NCI-H524 (cell line): ENCODE results near the gene KCNH1.
"Not testable (repeated sequence)": the region's sequence is repeated elsewhere in the genome, so short reads cannot be mapped to it uniquely, and the experiment has no call there.

Experiments
- DNase-seq, 2 experiments: peaks; one replicate each; lab custom pipeline; 2025; lab: John Stamatoyannopoulos, UW

The KCNH1 gene

DNA sequence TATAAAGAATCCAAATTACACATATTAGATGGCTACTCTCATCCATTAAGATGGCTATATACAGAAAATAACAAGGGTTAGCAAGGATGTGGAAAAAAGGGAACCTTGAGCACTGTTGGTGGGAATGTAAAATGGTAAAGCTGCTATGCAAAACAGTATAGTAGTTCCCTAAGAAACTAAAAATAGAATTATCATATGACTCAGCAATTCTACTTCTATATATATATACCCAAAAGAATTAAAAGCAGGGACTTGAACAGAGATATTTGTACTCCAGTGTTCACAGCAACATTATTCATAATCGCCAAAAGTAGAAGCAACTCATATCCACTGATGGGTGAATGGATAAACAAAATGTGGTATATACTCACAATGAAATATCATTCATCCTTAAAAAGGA, 126.1 kb downstream of the KCNH1 start:
- no peak for DNase-seq

DNA sequence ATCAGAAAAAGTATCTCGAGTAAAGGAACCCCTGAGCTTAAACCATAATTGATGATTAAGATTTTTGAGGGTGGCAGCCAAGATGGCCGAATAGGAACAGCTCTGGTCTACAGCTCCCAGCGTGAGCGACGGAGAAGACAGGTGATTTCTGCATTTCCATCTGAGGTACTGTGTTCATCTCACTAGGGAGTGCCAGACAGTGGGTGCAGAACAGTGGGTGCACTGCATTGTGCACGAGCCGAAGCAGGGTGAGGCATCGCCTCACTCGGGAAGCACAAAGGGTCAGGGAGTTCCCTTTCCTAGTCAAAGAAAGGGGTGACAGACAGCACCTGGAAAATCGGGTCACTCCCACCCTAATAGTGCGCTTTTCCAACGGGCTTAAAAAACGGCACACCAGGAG, 138.0 kb downstream of the KCNH1 start:
- not testable (repeated sequence) for DNase-seq

DNA sequence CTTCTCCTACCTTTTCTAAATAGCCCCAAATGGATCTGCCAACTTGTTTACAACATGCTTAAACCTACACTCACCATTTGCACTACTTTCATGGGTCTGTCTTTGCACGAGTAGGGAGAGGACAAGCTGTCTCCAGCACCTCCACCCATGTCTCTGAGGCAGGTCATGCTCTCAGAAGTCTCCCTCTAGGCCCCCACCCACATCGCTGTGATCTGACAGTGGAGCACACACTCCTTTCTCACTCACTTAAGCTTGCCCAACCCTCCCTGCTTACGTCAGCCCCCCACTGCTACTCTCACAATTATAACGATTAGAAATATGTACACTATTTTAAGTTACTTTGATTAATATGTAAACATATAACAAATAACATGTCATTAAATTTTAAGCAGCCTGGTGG, 141.1 kb downstream of the KCNH1 start:
- DNase-seq, result no peak

DNA sequence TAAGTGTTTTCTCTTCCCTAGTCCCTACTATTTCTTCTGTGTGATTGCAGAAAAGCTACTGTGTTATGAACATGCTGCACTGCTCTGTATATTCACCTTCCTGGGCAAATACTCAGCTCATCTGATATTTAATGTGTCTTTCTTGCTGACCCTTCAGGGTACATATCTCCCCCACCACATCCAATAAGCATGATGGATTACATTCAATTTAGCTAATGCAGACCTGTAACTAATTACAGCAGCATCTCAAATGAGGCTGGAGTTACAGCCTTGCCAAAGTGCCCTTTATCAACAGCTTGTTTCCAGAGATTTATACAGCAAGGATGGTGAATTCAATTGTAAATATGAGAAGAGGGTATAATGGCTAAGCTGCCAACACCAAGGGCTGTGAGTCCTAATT, 144.0 kb downstream of the KCNH1 start:
- no peak for DNase-seq

DNA sequence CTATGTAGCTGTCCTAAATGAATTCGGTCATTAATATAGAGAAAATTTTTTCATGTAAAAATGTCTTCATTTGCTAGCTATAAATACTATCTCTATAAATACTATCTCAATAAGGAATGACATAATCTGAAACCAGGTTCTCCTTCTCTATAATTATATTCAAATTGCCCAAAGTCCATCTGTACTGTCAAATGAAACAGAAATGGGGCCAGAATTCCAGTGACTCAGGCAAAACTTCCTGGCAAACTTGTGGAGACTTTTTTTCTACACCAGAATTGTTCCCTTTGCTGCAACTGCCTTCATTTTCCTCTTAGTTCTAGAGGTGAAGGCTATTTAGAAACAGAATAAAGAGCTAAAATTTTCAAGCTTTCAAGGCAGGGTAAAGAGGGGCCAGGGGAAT, 152.5 kb downstream of the KCNH1 start:
- DNase-seq, result no peak

DNA sequence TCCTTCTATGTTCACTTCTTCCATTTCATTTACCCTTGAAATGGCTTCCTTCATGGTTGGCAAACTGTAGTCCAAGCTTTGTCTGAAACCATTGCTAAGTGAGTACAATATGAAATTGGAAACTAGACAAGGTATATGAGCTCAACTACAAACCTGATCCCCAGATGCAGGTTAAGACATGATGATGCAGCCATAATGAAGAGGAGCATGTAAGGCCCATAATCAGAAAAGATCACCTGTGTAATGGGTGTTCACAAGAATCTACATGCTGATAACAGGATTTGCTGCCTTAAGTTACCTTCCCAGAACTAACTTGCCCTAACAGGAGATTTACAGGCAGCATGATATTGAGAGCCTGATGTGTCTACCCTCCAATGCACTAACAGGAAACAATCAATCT, 153.9 kb downstream of the KCNH1 start:
- DNase-seq, result no peak

DNA sequence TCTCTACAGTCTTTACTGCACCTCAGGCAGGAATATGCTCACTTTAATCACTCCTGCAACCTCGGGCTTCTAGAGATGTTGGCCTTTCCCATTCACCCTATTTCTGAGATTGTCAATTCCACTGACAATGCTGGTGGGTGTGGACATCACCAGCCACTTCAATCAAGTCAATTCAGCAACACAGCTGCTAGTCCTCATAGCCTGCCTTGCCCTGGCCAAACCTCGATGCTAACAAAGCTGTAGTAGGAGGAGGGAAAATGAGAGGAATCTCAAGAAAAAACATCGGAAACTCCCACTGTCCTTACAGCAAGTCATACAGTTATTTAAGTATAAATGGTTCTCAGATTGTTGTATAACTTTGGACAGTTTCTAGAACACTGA, 155.0 kb downstream of the KCNH1 start:
- DNase-seq, result no peak

DNA sequence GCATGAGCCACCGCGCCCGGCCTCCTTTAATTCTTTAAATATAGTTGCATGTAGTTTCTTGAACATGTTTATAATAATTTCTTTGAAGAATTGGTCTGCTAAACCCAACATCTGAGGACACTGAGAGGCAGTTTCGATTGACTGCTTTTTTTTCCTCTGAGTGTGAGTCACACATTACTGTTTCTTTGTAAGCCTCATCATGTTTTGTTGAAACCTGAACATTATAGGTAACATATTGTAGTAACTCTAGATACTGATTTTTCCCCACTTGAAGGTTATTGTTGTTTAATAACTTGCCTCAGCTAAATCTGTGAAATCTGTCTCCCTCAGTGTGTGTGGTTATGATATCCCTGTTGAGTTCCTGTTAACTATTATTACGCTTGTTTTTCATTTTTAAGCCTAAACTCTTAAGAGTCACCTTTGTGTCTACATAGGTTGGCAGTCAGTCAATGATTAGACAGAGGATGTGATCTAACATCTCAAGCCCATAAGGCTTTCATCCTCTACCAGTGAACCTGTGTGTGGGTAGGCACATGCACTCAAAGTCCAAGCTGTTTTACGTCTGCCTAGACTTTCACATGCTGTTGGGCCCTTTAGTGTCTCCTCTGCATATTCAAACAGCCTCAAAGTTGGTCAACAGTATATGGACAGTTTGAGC, 155.5 kb downstream of the KCNH1 start:
- DNase-seq, result no peak

DNA sequence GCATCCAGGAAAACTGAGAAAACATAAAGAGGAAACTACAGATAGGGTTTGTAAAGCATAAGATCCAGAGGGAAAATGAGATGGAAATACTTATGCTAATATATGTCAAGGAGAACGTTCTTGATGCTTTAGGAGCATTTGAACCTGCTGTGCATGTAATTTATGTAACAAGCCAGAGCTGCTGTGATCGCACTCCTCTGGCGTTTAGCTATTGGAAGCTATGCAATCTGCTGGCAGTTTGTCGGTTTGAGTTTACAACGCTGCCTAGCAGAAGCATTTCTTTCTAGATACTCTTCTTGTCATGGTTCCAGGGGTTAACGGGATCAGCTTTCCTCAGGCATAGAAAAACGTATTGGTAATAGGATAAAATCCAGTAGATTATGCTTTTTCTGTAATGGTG, 182.7 kb downstream of the KCNH1 start:
- no peak for DNase-seq

DNA sequence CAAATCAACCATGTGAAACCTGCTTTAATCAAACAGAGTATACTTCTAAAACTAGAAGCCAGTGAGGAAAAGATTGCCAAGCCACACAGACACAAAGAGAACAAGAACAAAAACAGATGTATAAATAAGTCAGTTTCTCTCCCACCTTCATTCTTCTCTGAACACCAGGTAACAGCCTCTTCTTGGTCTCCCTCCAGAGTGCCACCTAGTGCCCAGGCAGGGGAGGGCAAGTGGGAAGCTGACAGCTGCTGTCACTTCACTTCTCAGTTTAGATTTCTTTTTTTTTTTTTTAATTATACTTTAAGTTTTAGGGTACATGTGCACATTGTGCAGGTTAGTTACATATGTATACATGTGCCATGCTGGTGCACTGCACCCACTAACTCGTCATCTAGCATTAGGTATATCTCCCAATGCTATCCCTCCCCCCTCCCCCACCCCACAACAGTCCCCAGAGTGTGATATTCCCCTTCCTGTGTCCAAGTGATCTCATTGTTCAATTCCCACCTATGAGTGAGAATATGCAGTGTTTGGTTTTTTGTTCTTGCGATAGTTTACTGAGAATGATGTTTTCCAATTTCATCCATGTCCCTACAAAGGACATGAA, 183.9 kb downstream of the KCNH1 start:
- DNase-seq, result peak in 1 of 2 experiments; percentile 30

DNA sequence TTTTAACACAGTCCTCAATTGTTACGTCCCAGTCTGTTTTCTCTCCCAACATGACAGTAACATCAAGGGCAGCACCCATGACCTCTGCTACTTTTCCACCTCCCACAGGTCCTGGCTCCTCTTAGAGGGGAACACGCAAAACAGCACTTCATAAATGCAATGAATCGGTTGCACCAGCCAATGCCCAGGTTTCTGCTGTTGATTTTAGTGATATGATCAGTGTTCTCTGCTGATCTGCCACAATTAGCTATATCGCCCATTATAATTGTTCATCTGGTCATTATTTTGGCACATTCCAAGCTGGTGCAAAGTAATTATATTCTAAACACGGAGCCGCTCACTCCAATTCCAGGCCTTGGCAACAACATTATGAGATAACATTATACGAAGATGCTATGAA, 184.5 kb downstream of the KCNH1 start:
- DNase-seq, result no peak

DNA sequence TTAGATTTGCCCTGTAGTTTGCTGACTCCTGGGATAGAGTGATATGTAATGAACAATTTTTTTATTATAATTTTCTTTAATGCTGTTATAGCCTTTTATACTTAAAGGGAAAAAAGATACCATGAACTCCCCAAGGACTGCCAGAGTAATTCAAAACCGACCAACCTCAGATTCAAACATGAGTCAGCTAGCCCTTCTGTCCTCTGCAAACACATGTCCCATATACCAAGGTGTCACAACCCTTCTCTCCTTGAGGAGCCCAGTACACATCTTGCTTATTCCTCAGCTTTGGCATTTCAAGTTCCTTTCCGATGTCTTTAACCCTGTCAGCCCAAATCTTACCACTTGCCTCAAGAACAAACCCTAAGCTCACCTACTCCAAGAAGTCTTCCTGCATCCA, 184.9 kb downstream of the KCNH1 start:
- DNase-seq, result no peak

DNA sequence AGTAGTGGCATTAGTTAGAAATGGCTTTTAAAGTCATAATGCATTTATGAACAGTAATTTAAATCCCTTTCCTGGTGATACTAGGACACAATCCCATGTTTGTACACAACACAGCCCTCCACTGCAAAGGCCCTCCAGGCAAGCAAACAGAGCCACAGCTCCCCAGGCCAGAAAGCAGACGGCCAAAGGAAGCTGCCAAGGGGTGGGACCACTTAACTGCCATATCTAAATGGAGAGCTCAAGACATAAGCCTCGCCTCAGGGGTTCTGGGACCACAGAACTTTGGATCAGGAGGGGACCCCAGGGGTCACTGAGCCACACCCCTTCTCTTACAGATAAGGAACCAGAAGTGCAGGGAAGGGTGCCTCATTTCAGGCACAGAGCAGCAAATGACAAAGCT, 189.7 kb downstream of the KCNH1 start:
- peak; percentile 22 to 51 for DNase-seq

DNA sequence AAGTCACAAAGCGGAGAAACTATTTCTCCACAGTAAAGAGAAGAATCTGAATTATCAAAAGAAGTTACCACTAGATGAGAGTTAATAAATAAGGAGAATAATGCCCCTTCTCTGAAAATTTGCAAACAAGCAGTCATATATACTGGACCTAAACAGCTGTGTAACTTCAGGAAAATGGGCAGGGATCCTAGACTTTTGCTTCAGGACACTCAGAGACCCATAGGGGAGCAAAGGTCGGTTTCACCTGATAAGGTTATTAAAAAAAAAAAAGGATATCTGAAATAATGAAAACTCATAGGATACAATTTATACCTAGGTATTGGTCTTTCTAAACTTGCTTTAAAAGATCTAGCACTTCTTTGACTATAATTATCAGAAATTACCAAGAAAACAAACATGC, 191.4 kb downstream of the KCNH1 start:
- no peak for DNase-seq

DNA sequence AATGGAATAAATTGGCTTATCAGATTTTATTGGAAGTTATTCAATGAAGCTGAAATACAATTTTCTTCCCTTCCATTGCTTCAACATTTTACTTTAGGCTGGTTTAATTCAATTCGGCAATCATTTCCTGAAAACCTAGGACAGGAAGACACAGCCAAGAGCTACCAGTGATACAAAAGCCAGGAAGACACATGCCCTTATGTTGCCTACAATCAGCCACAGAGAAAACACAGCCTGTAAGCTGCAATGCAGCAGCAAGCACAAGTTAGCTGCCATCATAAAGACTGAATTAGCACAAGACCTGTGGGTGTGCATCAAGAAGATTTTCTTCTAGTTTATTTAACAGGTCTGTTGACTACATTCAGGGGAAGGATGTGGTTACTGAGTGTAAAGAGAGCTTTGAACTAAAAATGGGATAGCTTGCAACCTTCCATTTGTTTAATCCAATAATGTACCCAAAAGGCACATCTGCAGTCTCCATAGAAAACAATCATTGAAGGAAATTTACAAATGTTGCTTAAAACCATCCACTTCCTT, 193.8 kb downstream of the KCNH1 start:
- DNase-seq, result no peak

DNA sequence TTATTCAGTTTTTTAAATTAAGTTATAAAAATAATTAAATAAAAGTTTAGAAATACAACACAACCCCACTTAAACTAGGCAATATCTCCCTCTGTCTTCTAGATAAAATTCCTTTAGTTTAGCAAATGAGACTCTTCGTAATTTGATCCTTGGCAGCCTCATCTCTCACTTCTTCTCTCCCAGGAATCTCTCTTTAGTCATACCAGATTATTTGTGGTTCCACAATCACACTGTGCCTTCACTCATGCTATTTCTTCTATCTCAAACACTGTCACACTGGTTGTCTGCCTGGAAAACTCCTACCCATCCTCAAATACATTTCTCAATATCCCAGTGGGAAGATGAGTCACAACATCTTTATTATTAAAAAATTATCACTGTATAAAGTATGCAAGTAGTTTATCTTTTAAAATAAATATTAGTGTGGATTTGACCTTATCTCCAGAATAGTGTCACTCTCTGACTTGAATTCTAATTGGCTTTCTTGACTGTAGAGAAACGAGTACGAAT, 195.5 kb downstream of the KCNH1 start:
- DNase-seq, result no peak

DNA sequence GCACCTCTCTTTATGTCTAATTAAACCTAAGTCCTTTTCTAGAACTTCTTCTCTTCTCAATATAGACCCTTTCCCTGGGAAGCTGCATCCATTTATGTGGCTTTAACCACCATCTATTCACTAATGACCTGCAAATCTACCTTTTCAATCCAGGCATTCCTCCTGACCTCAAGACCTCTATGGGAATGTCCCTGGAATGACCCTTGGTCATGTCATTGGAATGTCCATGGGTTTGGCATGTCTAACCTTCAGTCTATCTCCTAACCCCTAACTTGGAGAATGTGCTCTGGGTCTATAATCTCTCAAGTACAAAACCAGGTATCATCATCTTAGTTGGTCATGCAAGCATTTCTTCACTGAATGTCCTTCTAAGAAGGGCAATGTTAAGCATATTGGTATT, 196.1 kb downstream of the KCNH1 start:
- DNase-seq, result no peak

DNA sequence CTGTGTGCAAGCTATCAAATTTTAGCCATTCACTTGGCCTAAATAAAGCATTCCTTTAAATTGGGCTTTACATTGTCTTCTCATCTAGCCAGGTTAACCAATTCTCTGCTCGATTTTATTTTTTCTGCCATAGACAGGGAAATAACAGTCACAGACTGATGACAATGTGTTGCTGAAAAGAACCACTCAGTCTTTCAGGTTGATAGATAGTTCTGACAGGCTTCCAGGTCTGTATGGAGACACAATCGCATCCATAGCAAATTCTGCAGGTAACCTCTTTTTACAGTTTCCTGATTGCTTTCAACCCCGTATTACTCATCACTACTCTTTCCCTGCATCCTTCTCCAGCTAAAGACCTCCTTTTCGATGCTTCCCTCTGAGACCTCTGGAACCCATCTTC, 198.0 kb downstream of the KCNH1 start:
- no peak for DNase-seq

DNA sequence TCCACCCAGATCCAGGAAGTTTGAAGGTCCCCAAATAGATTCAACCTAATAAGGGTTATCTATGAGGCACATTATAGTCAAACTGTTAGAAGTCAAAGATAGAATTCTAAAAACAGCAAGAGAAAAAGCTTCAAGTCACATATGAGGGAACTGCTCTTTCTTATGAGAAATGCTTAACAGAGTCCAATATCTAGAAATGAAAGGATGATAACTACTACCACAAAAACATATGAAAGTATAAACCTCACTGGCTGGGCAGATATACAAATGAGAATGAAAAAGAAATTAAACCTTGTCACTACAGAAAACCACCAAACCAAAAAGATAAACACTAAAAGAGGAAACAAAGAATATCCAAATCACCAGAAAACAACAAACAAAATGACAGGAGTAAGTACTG, 201.8 kb downstream of the KCNH1 start:
- DNase-seq, result no peak

DNA sequence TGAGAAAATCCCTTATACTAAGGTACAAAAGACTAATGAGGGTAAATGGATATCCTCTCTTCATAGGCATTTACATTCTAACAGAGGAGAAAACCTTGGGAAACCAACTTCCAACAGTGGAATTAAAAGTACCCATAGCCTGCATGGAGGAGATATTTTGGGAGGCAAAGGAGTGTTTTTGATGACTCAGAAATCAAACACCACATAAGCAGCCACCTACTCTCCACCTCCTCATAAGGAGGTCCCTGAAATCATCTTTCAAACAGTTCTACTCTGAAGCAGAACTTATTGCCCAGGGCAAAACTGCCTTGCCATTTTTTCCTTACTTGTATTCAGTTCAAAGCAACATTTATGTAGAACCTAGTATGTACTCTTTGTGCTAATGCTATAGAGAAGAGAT, 211.3 kb downstream of the KCNH1 start:
- no peak for DNase-seq

DNA sequence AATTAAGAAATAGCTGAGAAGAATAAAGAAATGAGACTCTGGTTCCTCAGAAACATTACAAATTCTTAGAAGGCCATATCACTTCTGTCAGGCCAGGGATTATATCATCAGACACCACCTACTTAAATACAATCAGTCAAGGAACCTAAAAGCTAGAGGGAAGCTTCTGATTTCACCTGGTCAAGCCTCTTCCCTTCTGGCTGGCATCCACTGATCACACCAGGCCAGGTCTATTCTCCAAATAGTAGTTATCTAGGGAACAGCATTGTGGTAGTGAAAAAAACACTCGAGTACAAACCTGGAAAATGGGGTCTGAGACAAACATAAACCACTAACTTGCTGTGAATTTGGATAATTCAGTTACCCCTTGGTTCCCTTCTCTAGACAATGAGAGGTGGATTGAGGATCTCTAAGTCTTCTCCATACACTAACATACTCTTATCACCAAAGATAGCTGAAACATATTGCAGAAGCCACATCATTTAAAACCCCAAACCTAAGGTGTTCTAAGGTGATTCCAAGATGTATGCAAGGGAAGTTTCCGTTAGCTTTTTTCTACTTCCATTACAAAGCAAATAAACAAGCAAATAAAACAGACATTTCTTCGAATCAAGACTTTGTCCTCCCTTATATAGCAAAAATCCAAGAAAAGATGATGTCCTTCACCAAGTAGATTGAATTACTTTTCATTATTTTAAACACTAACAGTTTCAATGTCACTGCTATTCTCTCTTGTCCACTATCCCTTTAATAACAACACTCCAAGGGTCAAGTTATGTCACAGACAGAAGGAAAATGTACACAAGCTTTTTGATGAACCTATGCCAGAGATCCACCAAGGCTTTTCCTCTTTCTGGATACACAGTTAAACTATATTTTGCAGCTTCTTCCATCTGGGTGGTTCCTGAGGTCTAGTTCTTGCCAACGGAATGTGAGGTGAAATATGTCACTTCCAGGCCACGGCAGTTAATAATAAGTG, 212.9 kb downstream of the KCNH1 start:
- DNase-seq, result no peak

DNA sequence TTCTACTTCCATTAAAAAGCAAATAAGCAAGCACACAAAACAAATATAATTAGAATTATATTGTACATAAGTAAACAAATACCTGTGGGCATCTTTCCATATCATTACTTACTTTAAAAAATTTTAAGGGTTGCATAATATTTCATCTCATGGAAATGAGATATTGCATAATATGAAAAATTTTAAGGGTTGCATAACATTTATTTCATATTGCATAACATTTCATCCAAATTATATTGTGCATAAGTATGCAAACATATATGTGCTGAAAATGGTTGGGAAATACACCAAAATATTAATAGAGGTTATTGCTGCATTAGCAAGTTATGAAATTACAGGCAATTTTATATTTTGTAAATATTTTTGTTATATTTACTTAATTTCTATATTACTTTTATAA, 213.7 kb downstream of the KCNH1 start:
- DNase-seq, result no peak

DNA sequence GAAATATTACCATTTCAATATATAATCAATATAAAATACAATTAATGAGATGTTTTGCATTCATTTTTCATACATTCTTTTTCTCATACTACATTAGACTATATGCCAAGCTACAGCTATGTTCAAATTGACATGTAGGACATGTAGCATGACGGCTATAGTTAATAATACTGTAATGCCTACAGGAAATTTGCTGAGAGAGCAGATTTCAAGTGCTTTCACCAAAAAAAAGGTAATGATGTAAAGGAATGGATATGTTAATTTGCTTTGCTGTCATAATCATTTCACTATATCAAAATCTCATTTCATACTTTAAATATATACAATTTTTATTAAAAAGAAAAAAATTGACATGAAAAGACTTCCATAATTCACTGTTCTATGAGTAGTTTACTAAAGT, 215.1 kb downstream of the KCNH1 start:
- DNase-seq, result no peak
